Peyer's patch (tissue), 4 donors: Measurements from ENCODE around the gene CYSTM1.

Source experiments
- POLR2A ChIP-seq, 2 donors: fragments of 450-650 bp; IDR thresholded peaks; one replicate each; pipeline ENCODE4 v1.5.1; 2017; ENCODE audit warnings: antibody characterized with exemption in 2 of 2, mild to moderate bottlenecking in 2 of 2, moderate library complexity in 2 of 2
- TF ChIP-seq, protein P1 (sequence below), 6 experiments: fragments of 450-650 bp in 4 of 6; fragments of 200-600 bp in 2 of 6; sonication (generic) in 1 of 6; IDR thresholded peaks; one replicate each; pipeline ENCODE4 v1.5.1; 2017 to 2019; ENCODE audit warnings: antibody characterized with exemption in 6 of 6, mild to moderate bottlenecking in 3 of 6, moderate library complexity in 1 of 6

GRCh38 chr5:140222416-140222815, 47.4 kb downstream of the CYSTM1 start:
- TF ChIP-seq, protein P1, sequence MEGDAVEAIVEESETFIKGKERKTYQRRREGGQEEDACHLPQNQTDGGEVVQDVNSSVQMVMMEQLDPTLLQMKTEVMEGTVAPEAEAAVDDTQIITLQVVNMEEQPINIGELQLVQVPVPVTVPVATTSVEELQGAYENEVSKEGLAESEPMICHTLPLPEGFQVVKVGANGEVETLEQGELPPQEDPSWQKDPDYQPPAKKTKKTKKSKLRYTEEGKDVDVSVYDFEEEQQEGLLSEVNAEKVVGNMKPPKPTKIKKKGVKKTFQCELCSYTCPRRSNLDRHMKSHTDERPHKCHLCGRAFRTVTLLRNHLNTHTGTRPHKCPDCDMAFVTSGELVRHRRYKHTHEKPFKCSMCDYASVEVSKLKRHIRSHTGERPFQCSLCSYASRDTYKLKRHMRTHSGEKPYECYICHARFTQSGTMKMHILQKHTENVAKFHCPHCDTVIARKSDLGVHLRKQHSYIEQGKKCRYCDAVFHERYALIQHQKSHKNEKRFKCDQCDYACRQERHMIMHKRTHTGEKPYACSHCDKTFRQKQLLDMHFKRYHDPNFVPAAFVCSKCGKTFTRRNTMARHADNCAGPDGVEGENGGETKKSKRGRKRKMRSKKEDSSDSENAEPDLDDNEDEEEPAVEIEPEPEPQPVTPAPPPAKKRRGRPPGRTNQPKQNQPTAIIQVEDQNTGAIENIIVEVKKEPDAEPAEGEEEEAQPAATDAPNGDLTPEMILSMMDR (IDR thresholded peaks at IDR 0.05) = no peak
- peak in 1 of 2 donors; percentile 21 for TF ChIP-seq POLR2A (IDR thresholded peaks at IDR 0.05)
